GM12878 (cell line): Measurements from ENCODE around the gene OPN1LW. TPM values are rescaled to one million over a fixed set of nuclear protein-coding genes. Genes with fewer than 3 reads are reported as not detected.
"Not testable (repeated sequence)": the region's sequence is repeated elsewhere in the genome, so short reads cannot be mapped to it uniquely, and the experiment has no call there.

Experiments
- ATAC-seq: fragments of 200-7000 bp; cut with Tn5 transposase; 3 replicates; pipeline ENCODE4 v1.9.1; 2020; ENCODE audit warnings: mild to moderate bottlenecking, moderate library complexity
- BruUV-seq: library from RNA; stranded (reverse); fragments of 400-500 nt; replicated peaks from 2 replicates; lab custom pipeline; 2021; lab: Mats Ljungman, UMichigan
- CTCF ChIA-PET: fragments of 300-600 bp; sonication (Branson Sonifier 250); formaldehyde crosslinking; extraction: SDS; loops from one replicate; lab custom pipeline; 2021; ENCODE audit warnings: inconsistent platforms; lab: Yijun Ruan, JAX
- POLR2A ChIA-PET: fragments of 350-600 bp; formaldehyde crosslinking; extraction: SDS; loops from one replicate; lab custom pipeline; 2021; ENCODE audit warnings: inconsistent platforms; lab: Charles Lee
- RAD21 ChIA-PET: fragments of 300-600 bp; sonication (Branson Sonifier 250); formaldehyde crosslinking; loops from one replicate; lab custom pipeline; 2023; ENCODE audit warnings: antibody characterized with exemption; ENCODE audit not compliant: unreplicated experiment; lab: Charles Lee
- SMC1A ChIA-PET: fragments of 300-600 bp; sonication (Branson Sonifier 250); formaldehyde crosslinking; loops from one replicate; lab custom pipeline; 2023; ENCODE audit not compliant: unreplicated experiment, uncharacterized antibody; lab: Charles Lee
- DNase-seq: peaks from one replicate; pipeline ENCODE4 v3.0.0-alpha.2; 2011; ENCODE audit warnings: low read depth, low spot score
- FAIRE-seq: peaks from 3 replicates; lab custom pipeline; 2011; peaks lifted over from hg19 to GRCh38; lab: Jason Lieb, UNC
- H2AFZ ChIP-seq: 2 replicates; pipeline ENCODE4 v1.6.0; 2011; ENCODE audit warnings: low read depth, low read length, control low read depth; ENCODE audit not compliant: control insufficient read depth
- H3K27ac ChIP-seq: 2 replicates; pipeline ENCODE4 v1.5.1; 2011; ENCODE audit warnings: control low read depth; ENCODE audit not compliant: control insufficient read depth, insufficient read depth
- H3K27me3 ChIP-seq, 2 experiments: replicated peaks in 1 of 2; 2 replicates each; pipeline versions ENCODE4 v1.6.0 to v1.6.1; 2011; ENCODE audit warnings: low read length in 1 of 2; ENCODE audit not compliant: control insufficient read depth in 2 of 2, insufficient read depth in 2 of 2
- H3K36me3 ChIP-seq, 2 experiments: 2 replicates each; pipeline ENCODE4 v1.5.1; 2011; ENCODE audit warnings: low read length in 1 of 2; ENCODE audit not compliant: control insufficient read depth in 2 of 2, insufficient read depth in 2 of 2
- H3K4me1 ChIP-seq: 2 replicates; pipeline ENCODE4 v1.6.1; 2011; ENCODE audit warnings: mild to moderate bottlenecking, low read length, moderate library complexity, mixed read lengths; ENCODE audit not compliant: control insufficient read depth, insufficient read depth
- H3K4me2 ChIP-seq: 2 replicates; pipeline ENCODE4 v1.6.0; 2011; ENCODE audit warnings: control low read depth; ENCODE audit not compliant: control insufficient read depth, insufficient read depth
- H3K4me3 ChIP-seq: fragments of 200-600 bp; sonication (generic); 2 replicates; pipeline ENCODE4 v1.5.1; 2016
- H3K79me2 ChIP-seq: 2 replicates; pipeline ENCODE4 v1.6.0; 2011; ENCODE audit warnings: low read length; ENCODE audit not compliant: control insufficient read depth, insufficient read depth
- H3K9ac ChIP-seq: 2 replicates; pipeline ENCODE4 v1.8.0; 2011; ENCODE audit warnings: low read length, control low read depth, mixed read lengths; ENCODE audit not compliant: control insufficient read depth, insufficient read depth
- H3K9me3 ChIP-seq: replicated peaks from 3 replicates; pipeline ENCODE4 v1.5.1; 2011; ENCODE audit warnings: mild to moderate bottlenecking, low read length; ENCODE audit not compliant: control insufficient read depth, insufficient read depth
- H4K20me1 ChIP-seq: 2 replicates; pipeline ENCODE4 v1.6.0; 2011; ENCODE audit not compliant: control insufficient read depth, insufficient read depth
- WGBS: methylation state at CpG from one replicate; pipeline ENCODE4 v1.1.6; 2016; ENCODE audit warnings: low lambda C conversion rate; ENCODE audit not compliant: insufficient replicate concordance, insufficient coverage; ENCODE audit errors: missing lambda C conversion rate; 5-methylcytosine and 5-hydroxymethylcytosine counted together
- in situ Hi-C: fragments of 300-500 bp; cut with MboI; formaldehyde crosslinking; loops from 9 replicates; pipeline ENCODE4 v1.14.3; 2018; ENCODE audit warnings: mixed read lengths
- intact Hi-C: fragments of 100-400 bp; cut with micrococcal nuclease; formaldehyde crosslinking; loops from one replicate; pipeline ENCODE4 v1.14.2; 2022; ENCODE audit not compliant: unreplicated experiment
- polyA plus RNA-seq, 11 experiments: library from polyadenylated mRNA; depleted of rRNA in 4 of 11; unstranded in 6 of 11; stranded (reverse) in 5 of 11; fragments of >200 nt; fragmentation: Nextera tagmentation in 4 of 11; fragmentation: Illumina TruSeq in 1 of 11; extraction: Ambion mirVana in 4 of 11; extraction: Trizol in 1 of 11; gene quantifications; 1 replicate in 1 of 11; 2 replicates in 10 of 11; pipeline versions ENCODE4 v1.2.1 to v1.2.3, GENCODE V29; 2011 to 2016; ENCODE audit warnings: inconsistent platforms in 2 of 11, missing spikeins in 2 of 11, low read depth in 1 of 11
- total RNA-seq, 4 experiments: library from RNA; depleted of rRNA in 3 of 4; stranded (reverse); fragments of >200 nt in 3 of 4; fragmentation: Illumina TruSeq in 1 of 4; extraction: Trizol in 1 of 4; gene quantifications; 2 replicates each; pipeline versions ENCODE4 v1.2.1 to v1.2.3, GENCODE V29; 2013 to 2021

OPN1LW gene
- total and polyA plus RNA-seq, 10 of the 15 experiments (the other 5 are each of a cell fraction or from before 2014, with no cell fraction given) = not detected

- FAIRE-seq, in situ Hi-C loops: not testable (repeated sequence)
Observed at GRCh38 chrX:154159345-154159744, 15.3 kb downstream of the OPN1LW start.

GRCh38 chrX:154164902-154165301, 20.9 kb downstream of the OPN1LW start:
- RAD21 ChIA-PET, ATAC-seq, H3K79me2 ChIP-seq, H3K27me3 ChIP-seq, H3K36me3 ChIP-seq, H3K4me3 ChIP-seq, DNase-seq, FAIRE-seq, intact Hi-C loops, in situ Hi-C loops, H2AFZ ChIP-seq, H3K4me1 ChIP-seq, SMC1A ChIA-PET, BruUV-seq, H3K4me2 ChIP-seq, H3K27ac ChIP-seq, H3K9me3 ChIP-seq, POLR2A ChIA-PET, CTCF ChIA-PET, H3K9ac ChIP-seq, H4K20me1 ChIP-seq: not testable (repeated sequence)
- no CpG with 5 or more reads among the region's 8 CpGs for WGBS

More at GRCh38 chrX:154159345-154159744, 15.3 kb downstream of the OPN1LW start:
- H3K4me1 ChIP-seq, H3K4me3 ChIP-seq, H3K9ac ChIP-seq, ATAC-seq, H3K4me2 ChIP-seq, H3K79me2 ChIP-seq, H2AFZ ChIP-seq, H4K20me1 ChIP-seq, BruUV-seq, CTCF ChIA-PET, intact Hi-C loops, H3K27me3 ChIP-seq, H3K27ac ChIP-seq, H3K36me3 ChIP-seq, RAD21 ChIA-PET, POLR2A ChIA-PET, DNase-seq, SMC1A ChIA-PET, H3K9me3 ChIP-seq: not testable (repeated sequence)
- WGBS = no CpG with 5 or more reads among the region's 15 CpGs

- ATAC-seq, H3K4me1 ChIP-seq, H3K27ac ChIP-seq, intact Hi-C loops, in situ Hi-C loops, H4K20me1 ChIP-seq, H3K27me3 ChIP-seq, CTCF ChIA-PET, BruUV-seq, H3K9ac ChIP-seq, POLR2A ChIA-PET, H3K79me2 ChIP-seq, DNase-seq, H3K36me3 ChIP-seq, FAIRE-seq, RAD21 ChIA-PET, H3K4me2 ChIP-seq, H3K4me3 ChIP-seq, H3K9me3 ChIP-seq, SMC1A ChIA-PET, H2AFZ ChIP-seq: not testable (repeated sequence)
- no CpG with 5 or more reads among the region's 13 CpGs for WGBS
Observed at GRCh38 chrX:154168384-154168783, 24.3 kb downstream of the OPN1LW start.

- BruUV-seq, FAIRE-seq, H3K4me2 ChIP-seq, H3K9ac ChIP-seq, H4K20me1 ChIP-seq, H3K27ac ChIP-seq, CTCF ChIA-PET, H3K36me3 ChIP-seq, H3K27me3 ChIP-seq, DNase-seq, SMC1A ChIA-PET, POLR2A ChIA-PET, H3K4me1 ChIP-seq, H3K4me3 ChIP-seq, in situ Hi-C loops, H3K9me3 ChIP-seq, H2AFZ ChIP-seq, intact Hi-C loops, H3K79me2 ChIP-seq, RAD21 ChIA-PET: not testable (repeated sequence)
- no CpG with 5 or more reads among the region's 11 CpGs for WGBS
- peak; percentile 80 for ATAC-seq
Observed at GRCh38 chrX:154172535-154172943, 28.5 kb downstream of the OPN1LW start.
